Measurements from ENCODE around the gene GARRE1.
"Not testable (repeated sequence)": the region's sequence is repeated elsewhere in the genome, so short reads cannot be mapped to it uniquely, and the experiment has no call there.

GARRE1 gene

DNA sequence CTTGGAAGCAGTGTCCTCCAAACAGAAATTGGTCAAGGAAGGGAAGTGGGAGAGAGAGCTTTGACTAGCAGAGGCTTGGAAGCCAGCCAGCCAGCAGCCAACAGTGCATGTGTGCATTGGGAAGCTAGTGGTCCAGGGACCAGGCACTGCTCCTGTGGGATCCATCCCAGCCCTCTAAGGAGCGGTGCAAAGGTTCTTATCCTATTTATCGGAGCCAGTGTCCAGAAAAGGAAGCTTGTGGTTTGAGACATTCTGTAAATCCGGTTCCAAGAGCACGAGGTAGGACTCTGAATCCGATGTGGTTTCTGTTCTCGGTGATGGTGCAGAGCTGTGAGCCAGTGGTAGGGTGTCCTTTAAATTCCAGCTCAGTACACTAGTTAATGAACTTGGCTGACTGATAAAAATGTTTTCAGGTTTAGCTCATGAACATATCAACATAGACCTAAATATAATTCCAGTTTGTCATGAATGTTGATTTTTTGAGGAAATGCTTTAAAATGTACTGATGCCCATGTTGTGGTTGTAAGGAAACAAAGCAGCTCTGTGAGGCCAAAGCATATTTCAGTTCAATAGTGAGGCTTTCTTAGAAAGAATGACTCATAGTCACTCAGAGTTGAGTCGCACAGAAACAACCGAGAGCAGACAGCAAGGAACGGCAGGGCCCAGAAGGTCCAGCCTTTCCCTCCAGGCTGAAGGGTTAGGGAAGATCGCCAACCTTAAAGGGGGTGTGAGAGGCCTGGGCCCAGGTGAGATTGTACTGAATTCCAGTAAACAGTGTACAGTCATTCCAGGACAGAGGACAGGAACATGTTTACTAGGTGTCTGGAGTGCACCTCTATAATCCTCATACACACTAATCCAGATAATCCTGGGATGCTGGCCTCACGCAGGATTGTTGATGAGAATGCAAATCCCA, 21.5 kb upstream of the GARRE1 start:
- no peak for DNase-seq (ENCODE audit: low spot score)

DNA sequence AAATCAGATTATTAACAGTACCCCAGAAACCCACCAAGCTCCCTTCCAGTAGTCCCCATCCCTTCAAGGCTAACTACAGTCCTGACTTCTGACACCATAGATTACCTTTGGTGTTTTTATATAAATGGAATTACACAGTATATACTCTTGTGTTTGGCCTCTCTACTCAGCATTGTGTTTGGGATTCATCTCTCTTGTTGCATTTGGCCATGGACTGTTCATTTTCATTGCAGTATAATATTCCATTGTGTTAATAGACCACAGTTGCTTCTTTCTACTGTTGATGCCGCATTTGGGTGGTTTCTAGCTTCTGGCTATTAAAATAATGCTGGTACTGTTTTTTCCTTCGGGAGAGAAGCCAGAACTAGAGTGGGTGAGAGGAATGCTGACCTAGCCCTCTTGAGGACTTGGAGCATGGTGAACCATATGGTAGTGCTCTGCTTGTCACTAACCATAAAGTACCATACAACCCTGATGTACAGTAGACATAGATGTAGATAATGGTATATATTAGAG, 18.9 kb upstream of the GARRE1 start:
- DNase-seq (ENCODE audit: low spot score): no peak

DNA sequence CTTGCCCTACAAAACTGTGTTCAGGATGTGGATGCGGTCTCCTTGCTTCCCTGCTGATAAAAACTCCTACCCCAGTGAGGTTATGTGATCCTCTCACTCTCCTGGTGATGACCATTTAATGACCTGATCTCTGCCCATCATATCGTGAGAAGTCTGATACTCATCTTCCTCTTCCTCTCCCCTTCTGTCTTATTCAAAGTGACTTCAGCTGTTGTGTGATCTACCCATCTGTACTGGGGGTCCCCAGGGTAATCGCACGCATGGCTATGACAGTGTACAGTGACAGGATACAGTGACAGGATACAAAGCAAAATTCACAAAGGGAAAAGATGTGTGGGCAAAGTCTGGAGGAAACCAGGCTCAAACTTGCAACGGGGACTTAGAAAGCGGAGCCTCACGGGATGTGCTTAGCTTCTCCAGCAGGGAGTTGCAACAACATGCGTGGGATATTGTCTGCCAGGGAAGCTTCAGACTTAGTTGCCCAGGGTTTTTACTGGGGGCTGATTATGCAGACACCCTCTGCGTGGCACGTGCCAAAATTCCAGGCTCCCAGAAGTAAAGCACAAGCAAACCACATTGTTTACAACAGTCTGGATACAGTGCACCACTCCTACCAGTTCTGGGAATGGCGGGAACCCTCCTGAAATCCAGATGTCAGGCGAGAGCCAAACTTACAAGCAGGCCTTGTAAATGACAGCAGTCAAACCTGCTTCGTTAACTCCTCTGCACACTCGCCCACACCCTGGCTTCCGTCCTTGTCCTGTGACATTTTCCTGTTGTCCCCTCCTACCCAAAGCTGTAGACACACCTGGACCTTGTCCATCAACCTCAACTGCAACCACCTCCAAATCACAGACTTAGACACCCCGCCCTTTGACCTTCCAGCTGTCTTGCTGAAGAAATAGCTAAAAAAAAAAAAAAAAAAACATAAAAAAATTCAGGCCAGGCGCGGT, 18.0 kb upstream of the GARRE1 start:
- DNase-seq (ENCODE audit: low spot score): no peak

DNA sequence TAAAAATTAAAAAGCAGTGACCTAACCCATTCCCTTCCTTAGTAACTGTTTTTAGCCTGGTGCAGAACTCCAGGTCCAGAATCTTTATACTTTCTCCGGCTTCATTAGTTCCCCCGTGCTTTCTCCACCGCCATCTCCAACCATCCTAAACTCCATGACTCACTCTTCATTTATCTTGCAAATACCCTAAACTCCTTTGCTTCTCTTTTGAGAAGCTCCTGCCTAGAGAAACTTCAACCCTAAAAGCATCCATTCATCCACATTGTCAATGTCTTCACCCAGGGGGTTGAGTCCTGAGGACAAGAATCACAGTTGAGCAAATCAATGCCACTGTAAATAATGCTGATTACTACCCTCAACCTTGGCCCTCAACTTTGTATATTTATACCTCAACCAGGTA, 17.1 kb upstream of the GARRE1 start:
- no peak for DNase-seq (ENCODE audit: low spot score)

DNA sequence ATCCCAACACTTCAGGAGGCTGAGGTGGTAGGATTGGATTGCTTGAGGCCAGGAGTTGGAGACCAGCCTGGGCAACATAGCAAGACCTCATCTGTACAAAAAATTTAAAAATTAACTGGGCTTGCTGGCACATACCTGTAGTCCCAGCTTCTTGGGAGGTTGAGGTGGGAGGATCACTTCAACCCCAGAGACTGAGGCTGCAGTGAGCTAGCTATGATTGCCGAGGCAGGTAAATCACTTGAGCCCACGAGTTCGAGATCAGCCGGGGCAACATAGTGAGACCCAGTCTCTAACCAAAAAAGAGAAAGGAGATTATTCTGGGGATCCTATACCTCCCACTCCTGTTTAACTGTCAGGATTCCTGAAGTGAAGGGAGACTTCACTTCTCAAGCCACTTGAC, 16.4 kb upstream of the GARRE1 start:
- DNase-seq (ENCODE audit: low spot score): no peak

DNA sequence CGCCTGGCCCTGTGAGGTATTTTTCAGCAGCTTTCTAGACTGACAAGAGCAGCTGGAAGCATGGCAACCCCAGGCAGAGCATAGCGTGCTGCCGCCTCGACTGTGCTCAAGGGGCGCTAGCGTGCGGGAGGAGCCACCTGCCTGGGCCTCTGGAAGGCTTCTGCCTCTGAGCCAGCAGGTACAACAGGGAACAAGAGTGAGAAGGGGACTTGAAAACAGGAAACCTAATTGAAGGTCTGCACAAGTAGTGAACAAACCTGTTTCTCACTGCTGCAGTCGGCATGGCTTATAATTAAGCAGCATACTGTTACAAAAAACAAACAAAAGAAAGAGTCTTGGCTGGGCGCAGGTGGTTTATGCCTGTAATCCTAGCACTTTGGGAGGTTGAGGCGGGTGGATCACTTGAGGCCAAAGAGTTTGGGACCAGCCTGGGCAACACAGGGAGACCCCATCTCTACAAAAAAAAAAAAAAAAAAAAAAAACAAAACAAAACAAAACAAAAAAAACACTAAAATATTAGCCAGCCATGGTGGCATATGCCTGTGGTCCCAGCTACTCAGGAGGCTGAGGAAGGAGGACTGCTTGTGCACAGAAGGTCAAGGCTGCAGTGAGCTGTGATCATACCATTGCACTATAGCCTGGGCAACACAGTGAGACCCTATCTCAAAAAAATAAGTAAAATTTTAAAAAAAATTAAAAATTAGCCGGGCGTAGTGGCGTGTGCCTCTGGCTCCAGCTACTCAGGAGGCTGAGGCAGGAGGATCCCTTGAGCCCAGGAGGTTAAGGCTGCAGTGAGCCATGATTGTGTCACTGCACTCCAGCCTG, 12.6 kb upstream of the GARRE1 start:
- no peak for DNase-seq (ENCODE audit: low spot score)

DNA sequence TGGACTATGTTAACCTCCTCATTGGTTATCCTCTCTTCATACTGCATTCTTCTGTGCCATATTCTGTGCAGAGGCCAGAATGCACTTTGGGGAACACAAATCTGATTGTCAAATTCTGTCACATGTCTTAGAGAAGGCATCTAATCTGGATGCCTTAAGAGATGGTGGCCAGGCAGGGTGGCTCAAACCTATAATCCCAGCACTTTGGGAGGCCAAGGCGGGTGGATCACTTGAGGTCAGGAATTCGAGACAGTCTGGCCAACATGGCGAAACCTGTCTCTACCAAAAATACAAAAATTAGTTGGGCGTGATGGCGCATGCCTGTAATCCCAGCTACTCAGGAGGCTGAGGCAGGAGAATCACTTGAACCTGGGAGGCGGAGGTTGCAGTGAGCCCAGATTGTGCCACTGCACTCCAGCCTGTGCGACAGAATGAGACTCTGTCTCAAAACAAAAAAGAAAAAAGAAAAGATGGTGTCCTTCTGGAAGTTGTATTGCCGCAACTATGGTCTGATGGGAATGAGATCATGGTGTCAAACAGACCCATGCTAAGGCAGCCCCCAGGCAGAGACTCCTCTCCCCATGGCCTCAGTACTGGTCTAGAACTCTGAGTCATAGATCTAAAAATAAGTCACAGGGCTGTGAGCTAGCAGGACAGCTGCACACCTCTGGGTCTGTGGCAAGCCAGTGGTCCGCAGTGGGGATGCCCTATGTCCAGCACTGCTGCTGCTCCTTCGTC, 11.0 kb upstream of the GARRE1 start:
- not testable (repeated sequence) for DNase-seq (ENCODE audit: low spot score)

DNA sequence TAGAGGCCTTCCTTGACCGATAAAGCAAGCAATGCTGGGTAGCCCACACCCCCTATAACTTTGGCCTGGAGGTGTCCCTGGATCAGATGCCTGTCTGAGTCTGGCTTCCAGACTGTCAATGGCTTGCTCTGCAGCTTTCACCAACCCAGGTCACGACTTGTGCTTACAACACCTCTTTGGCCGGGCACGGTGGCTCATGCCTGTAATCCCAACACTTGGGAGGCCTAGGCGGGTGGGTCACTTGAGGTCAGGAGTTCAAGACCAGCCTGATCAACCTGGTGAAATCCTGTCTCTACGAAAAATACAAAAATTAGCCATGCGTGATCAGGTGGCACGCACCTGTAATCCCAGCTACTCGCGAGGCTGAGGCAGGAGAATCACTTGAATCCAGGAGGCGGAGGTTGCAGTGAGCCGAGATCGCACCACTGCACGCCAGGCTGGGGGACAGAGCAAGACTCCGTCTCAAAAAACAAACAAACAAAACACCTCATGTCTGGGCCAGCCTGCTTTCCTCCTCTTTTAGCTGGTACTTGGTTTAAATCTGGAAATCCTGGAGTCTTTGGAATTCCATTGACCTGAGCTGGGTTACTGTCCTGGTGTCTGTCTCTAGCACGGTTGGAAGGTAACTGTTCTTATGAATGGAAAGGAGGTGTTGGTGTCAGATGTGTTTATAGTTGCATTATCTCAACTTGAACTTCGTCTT, 10.3 kb upstream of the GARRE1 start:
- no peak for DNase-seq (ENCODE audit: low spot score)

DNA sequence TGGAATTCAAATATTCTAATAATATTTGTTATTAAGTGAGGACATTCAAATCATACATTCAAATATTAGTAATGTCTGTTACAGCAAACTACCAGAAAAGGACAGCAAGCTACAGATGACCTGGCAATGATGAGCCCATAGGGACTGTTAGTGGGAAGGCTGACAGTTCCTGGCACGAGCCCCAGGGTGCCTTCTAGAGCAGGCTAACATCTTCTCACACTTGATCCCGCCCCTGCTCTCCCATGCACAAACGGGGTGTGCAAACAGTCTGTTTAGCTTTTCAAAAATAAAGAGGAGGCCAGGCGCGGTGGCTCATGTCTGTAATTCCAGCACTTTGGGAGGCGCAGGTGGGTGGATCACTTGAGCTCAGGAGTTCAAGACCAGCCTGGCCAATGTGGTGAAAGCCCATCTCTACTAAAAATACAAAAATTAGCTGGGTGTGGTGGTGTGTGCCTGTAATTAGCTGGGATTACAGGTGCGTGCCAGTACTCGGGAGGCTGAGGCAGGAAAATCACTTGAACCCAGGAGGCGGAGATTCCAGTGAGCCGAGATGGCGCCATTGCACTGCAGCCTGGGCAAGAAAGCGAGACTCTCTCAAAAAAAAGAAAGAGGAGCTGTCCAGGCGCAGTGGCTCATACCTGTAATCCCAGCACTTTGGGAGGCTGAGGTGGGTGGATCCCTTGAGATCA, 9.6 kb upstream of the GARRE1 start:
- DNase-seq (ENCODE audit: low spot score): no peak

DNA sequence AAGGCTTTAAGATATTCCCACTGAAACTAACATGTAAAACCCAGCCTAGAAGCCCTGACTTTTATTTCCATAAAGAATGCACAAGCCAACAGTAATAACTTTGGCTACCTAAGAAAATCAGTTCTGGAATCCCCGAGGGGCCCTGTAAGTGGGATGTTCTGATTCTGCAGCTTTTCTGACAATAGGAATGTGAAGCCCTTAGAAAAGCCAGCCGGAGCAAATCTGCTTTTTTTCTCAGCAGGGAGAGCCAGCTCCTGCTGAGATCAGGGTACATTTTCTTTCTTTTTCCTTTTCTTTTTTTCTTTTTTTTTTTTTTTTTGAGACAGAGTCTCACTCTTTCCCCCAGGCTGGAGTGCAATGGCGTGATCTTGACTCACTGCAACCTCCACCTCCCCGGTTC, 8.0 kb upstream of the GARRE1 start:
- no peak for DNase-seq (ENCODE audit: low spot score)

DNA sequence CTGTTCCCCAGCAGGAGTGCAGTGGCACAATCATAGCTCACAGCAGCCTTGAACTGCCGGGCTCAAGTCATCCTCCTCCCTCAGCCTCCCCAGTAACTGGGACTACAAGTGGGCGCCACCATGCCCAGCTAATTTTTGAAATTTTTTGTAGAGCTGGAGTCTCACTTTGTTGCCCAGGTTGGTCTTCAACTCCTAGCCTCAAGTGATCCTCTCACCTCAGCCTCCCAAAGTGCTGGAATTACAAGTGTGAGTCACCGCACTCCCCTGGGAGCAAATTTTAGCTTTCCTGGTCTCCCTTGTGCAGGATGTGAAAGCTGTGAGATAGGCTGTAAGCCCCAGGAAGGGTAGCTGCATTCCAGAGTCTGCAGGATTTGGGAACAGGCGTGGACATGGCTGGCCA, 5.4 kb upstream of the GARRE1 start:
- DNase-seq (ENCODE audit: low spot score): no peak

DNA sequence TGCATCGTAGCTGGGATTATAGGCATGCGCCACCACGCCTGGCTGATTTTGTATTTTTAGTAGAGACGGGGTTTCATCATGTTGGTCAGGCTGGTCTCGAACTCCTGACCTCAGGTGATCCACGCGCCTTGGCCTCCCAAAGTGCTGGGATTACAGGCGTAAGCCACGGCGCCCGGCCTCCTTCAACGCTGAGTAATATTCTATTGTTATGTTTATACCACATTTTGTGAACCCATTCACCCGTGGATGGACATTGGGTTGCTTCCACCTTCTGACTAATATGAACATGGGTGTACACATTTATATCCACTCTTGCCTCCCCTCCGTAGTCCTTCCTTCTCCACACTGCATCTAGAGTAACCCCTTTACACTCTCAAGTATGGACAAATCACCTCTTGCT, 1.2 kb upstream of the GARRE1 start:
- not testable (repeated sequence) for DNase-seq (ENCODE audit: low spot score)

DNA sequence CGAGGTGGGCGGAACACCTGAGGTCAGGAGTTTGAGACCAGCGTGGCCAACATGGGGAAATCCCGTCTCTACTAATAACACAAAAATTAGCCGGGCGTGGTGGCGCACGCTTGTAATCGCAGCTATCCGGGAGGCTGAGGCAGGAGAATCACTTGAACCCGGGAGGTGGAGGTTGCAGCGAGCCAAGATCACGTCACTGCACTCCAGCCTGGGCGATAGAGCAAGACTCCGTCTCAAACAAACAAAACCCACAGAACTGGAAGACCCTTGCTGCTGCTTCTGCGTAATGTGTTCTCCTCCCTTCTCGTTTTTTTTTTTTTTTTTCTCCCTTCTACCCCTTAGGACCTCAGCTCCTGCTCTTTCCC, 691 bp upstream of the GARRE1 start:
- DNase-seq (ENCODE audit: low spot score): not testable (repeated sequence)

DNA sequence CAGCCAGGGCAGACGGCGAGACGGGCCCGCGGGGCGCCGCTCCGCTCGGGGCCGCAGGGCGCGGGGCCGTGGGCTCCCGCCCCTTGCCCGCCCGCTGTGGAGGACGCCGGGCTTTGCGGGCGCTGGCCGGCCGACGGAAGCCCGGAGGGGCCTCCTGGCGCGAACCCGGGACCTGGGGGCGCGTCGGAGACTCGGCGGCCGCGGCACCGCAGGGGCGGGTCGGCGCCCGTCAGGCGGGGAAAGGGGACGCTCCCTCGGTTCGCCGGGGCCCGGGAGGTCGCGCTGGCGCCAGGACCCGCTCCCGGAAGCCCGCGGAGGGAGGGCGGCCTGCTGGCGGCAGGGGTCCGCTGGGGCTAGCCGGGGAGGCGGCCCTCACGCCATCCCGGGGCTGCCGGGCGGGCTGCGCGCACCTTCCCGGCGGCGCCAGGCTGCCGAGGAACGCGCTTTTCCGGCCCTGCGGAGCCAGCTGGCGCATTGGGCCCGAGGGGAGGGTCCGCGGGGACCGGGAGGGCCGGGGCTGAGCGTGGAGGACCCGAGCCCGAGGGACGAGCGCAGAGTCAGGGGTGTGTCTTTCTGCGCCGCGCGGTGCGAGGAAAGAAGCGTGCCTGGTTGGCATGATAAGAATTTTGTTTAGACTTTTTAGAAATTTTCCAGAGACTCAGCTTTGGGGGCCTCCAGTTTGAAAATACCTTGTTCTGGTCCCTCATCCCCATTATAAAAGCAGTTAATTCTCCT, 511 bp downstream of the GARRE1 start:
- peak; percentile 63 for DNase-seq (ENCODE audit: low spot score)

DNA sequence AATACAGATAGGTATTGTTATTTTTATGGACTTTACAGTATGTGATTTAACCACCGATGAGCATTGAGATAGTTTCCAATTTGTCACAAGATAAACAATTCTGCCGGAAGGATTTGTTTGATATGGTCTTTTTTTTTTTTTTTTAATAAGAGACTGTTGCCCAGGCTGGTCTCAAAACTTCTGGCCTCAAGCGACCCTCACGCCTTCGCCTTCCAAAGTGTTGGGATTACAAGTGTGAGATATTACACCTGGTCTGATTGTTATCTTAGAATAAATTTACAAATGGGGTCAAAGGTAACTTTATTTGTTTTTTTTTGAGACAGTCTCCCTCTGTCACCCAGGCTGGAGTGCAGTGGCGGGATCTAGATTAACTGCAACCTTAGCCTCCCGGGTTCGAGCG, 1.2 kb downstream of the GARRE1 start:
- no peak for DNase-seq (ENCODE audit: low spot score)

DNA sequence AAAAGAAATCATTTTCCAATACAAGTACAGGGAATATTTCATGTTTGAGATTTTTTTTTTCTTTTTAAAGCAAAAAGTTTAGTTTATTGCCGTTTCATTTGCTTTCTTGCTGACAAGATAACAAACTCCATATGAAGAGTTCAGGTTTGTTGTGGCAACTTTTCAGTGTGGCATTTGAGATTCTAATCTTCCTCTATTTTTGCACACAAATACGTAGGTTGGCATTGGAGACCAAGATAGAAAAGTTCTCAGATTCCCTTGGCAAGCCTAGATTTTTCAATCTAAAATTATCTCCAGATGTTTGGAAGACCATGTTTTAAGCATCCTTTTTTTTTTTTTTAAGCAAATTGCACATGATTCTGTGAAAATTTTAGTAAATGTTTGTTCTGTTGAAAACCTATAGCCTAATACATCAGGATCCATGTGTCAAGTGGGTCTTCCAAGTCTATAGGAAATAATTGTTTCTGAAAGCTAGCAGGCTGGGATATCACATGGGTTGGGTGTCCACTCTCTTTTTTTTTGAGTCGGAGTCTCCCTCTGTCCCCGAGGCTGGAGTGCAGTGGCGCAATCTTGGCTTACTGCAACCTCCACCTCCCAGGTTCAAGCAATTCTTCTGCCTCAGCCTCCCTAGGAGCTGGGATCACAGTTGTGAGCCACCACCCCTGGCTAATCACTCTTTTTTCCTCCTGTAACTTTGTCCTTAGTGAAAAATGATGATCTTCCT, 2.6 kb downstream of the GARRE1 start:
- no peak for DNase-seq (ENCODE audit: low spot score)

DNA sequence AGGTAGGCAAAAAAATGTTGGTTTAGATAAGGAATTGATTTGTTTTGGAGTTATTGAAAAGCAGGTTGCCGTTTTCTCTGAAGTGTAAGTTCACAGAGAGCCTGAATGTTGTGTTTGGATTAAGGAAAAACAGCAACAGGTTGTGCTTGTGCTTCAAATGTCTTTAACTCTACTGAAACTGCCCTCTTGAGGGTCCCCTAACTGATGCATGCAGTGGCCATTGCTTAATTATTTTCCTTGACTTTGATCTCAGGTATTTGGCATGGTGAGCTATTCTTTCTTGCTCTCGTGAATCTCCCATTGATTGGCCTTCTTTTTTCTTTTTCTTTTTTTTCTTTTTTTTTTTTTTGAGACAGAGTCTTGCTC, 3.2 kb downstream of the GARRE1 start:
- DNase-seq (ENCODE audit: low spot score): no peak

DNA sequence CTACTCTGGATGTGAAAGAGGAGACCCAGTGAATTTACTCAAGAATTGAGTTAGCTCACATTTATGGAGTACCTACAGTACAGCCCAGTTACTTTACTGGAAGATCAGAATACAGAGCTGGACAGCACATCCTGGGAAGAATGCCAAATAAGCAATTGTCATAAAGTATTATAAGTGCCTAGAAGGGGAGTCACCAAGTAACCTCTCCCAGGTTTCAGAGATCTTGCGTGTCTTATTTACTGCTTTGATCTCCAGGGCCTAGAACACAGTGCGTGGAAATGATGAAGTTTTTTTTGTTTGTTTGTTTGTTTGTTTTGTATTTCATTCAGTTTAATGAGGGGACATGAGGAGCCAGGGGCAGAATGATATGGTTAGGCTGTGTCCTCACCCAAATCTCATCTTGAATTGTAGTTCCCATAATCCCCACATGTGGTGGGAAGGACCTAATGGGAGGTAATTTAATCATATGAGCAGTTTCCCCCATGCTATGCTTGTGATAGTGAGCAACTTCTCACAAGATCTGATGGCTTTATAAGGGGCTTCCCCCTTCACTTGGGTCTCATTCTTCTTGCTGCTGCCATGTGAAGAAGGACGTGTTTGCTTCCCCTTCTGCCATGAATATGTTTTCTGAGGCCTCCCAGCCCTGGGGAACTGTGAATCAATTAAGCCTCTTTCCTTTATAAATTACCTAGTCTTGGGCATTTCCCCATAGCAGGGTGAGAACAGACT, 5.2 kb downstream of the GARRE1 start:
- DNase-seq (ENCODE audit: low spot score): no peak
